PC-3 (cell line): ENCODE data around the gene ZMIZ1. TPM values are rescaled to one million over a fixed set of nuclear protein-coding genes. Genes with fewer than 3 reads are reported as not detected.

Source experiments
- ATAC-seq: fragments of 200-7000 bp; cut with Tn5 transposase; 2 replicates; pipeline ENCODE4 v1.9.1; 2020; ENCODE audit warnings: mild to moderate bottlenecking, moderate library complexity
- BruUV-seq: library from RNA; stranded (reverse); fragments of 400-500 nt; replicated peaks from 2 replicates; lab custom pipeline; 2021; lab: Mats Ljungman, UMichigan
- CTCF ChIA-PET: fragments of 300-600 bp; sonication (Branson Sonifier 250); formaldehyde crosslinking; loops from one replicate; lab custom pipeline; 2022; ENCODE audit warnings: antibody characterized with exemption; lab: Charles Lee
- POLR2A ChIA-PET: fragments of 300-600 bp; sonication (Branson Sonifier 250); formaldehyde crosslinking; loops from one replicate; lab custom pipeline; 2022; ENCODE audit warnings: antibody characterized with exemption; ENCODE audit not compliant: unreplicated experiment; lab: Charles Lee
- DNase-seq: peaks from one replicate; pipeline ENCODE4 v3.0.0-alpha.2; 2015
- H2AFZ ChIP-seq: fragments of 300-600 bp; sonication (generic); 2 replicates; pipeline ENCODE4 v1.6.0; 2016; ENCODE audit warnings: antibody characterized with exemption, low read length
- H3F3A ChIP-seq: fragments of 300-600 bp; sonication (generic); one replicate; pipeline ENCODE4 v1.6.0; 2017; ENCODE audit warnings: antibody characterized with exemption, low read length, control low read depth, mild to moderate bottlenecking; ENCODE audit not compliant: unreplicated experiment
- H3K27ac ChIP-seq: fragments of 300-600 bp; sonication (generic); 2 replicates; pipeline ENCODE4 v1.5.1; 2016; ENCODE audit warnings: mild to moderate bottlenecking, low read length
- H3K27me3 ChIP-seq: fragments of 300-600 bp; sonication (generic); 2 replicates; pipeline ENCODE4 v1.6.1; 2016; ENCODE audit warnings: low read length, mixed read lengths
- H3K36me3 ChIP-seq: fragments of 300-600 bp; sonication (generic); 2 replicates; pipeline ENCODE4 v1.6.1; 2016; ENCODE audit warnings: low read depth, mixed run types, low read length, mixed read lengths
- H3K4me1 ChIP-seq: fragments of 300-600 bp; sonication (generic); 2 replicates; pipeline ENCODE4 v1.5.1; 2016; ENCODE audit warnings: low read length; ENCODE audit not compliant: insufficient read depth
- H3K4me2 ChIP-seq: fragments of 300-600 bp; sonication (generic); 2 replicates; pipeline ENCODE4 v1.6.0; 2016; ENCODE audit warnings: low read length
- H3K4me3 ChIP-seq: fragments of 300-600 bp; sonication (generic); 2 replicates; pipeline ENCODE4 v1.5.1; 2016; ENCODE audit warnings: mild to moderate bottlenecking, low read length, mixed read lengths
- H3K79me2 ChIP-seq: fragments of 300-600 bp; sonication (generic); 2 replicates; pipeline ENCODE4 v1.6.1; 2017; ENCODE audit warnings: low read length, mixed read lengths
- H3K9ac ChIP-seq: fragments of 300-600 bp; sonication (generic); 2 replicates; pipeline ENCODE4 v1.6.0; 2016; ENCODE audit warnings: mild to moderate bottlenecking, low read length
- H3K9me2 ChIP-seq: fragments of 300-600 bp; sonication (generic); replicated peaks from 2 replicates; pipeline ENCODE4 v1.6.1; 2016; ENCODE audit warnings: mixed run types, low read length, mixed read lengths
- H3K9me3 ChIP-seq: fragments of 300-600 bp; sonication (generic); 2 replicates; pipeline ENCODE4 v1.6.1; 2016; ENCODE audit warnings: low read length, mixed read lengths
- H4K20me1 ChIP-seq: fragments of 300-600 bp; sonication (generic); 2 replicates; pipeline ENCODE4 v1.6.1; 2016; ENCODE audit warnings: low read length, mixed read lengths
- CTCF ChIP-seq: fragments of 300-600 bp; sonication (generic); conservative IDR thresholded peaks from 2 replicates; pipeline ENCODE4 v1.5.1; 2017; ENCODE audit warnings: antibody characterized with exemption, low read depth, mild to moderate bottlenecking, low read length
- EZH2 ChIP-seq: fragments of 300-600 bp; sonication (generic); IDR thresholded peaks from one replicate; pipeline ENCODE4 v1.6.1; 2017; ENCODE audit warnings: antibody characterized with exemption, mild to moderate bottlenecking, low read length; ENCODE audit not compliant: unreplicated experiment
- EZH2phosphoT487 ChIP-seq: fragments of 300-600 bp; sonication (generic); IDR thresholded peaks from 2 replicates; pipeline ENCODE4 v1.6.1; 2018; ENCODE audit warnings: mild to moderate bottlenecking, antibody characterized with exemption, low read length, borderline replicate concordance
- intact Hi-C: fragments of 100-400 bp; cut with micrococcal nuclease; formaldehyde crosslinking; loops from 2 replicates; pipeline ENCODE4 v1.9.0; 2023
- total RNA-seq: library from RNA; depleted of rRNA; stranded (reverse); fragments of >200 nt; gene quantifications from 2 replicates; pipeline ENCODE4 v1.2.3, GENCODE V29; 2014

Gene ZMIZ1
- total RNA-seq, 1 experiment from 2014 or later, result 55.4 TPM

- no peaks in the 10 kb centered on the region for H3K4me1 ChIP-seq
- TF ChIP-seq EZH2phosphoT487 (no peak), CTCF (no peak), EZH2 (no peak)
- ChIA-PET CTCF (no interaction called here), POLR2A (no interaction called here)
- no peak for ATAC-seq
- no peak overlapping the region for H2AFZ ChIP-seq
- H3K9ac ChIP-seq, result no peak overlapping the region
- BruUV-seq, result no TSS peak
- no peaks in the 10 kb centered on the region for H3K27me3 ChIP-seq
- no peaks in the 10 kb centered on the region for H3K9me3 ChIP-seq
- no peak overlapping the region for H3K4me2 ChIP-seq
- no peaks in the 10 kb centered on the region for H4K20me1 ChIP-seq
- H3K4me3 ChIP-seq, result no peak overlapping the region
- no peak for DNase-seq
- intact Hi-C loops, result no loop called here
- H3K36me3 ChIP-seq, result peaks cover 8% of the 10 kb centered on the region; the same call in 1 of the 2 replicates
- H3K27ac ChIP-seq, result no peak overlapping the region
- H3F3A ChIP-seq, result no peaks in the 10 kb centered on the region
- H3K9me2 ChIP-seq, result no peaks in the 10 kb centered on the region
- H3K79me2 ChIP-seq, result no peaks in the 10 kb centered on the region
These were observed 183.7 kb downstream of the ZMIZ1 start for GRCh38 chr10:79252450-79252849.

DNA sequence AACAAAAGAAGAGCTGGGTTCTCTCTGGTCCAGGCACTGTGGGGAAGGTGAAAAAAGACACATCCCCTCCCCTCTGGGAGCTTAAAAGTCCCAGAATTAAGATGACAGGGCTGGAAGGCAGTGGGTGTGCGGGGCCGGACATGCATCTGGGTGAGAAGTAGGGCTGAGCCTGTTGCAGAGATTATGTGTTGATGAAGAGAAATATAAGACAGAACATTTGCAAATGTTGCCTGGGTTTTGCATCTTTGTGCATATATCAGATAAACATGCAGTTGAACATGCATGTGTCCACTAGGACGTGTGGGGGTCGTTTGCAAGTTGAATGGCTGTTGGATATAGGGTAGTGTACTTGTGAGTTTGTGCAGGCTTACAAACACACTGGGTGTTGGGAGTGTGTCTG lies 184.2 kb downstream of the ZMIZ1 start:
- Histone ChIP-seq H3K36me3 (peaks cover 8% of the 10 kb centered on the region; the same call in 1 of the 2 replicates), H3K9me3 (no peaks in the 10 kb centered on the region), H3K9me2 (no peaks in the 10 kb centered on the region), H3K27me3 (no peaks in the 10 kb centered on the region), H3K4me1 (no peaks in the 10 kb centered on the region), H2AFZ (no peak overlapping the region), H3K9ac (no peak overlapping the region), H3K27ac (no peak overlapping the region), H3K4me2 (no peak overlapping the region), H4K20me1 (no peaks in the 10 kb centered on the region), H3K4me3 (no peak overlapping the region), H3F3A (no peaks in the 10 kb centered on the region), H3K79me2 (no peaks in the 10 kb centered on the region)
- no peak for DNase-seq
- POLR2A ChIA-PET, result no interaction called here
- no TSS peak for BruUV-seq
- intact Hi-C loops, result no loop called here
- CTCF ChIA-PET, result no interaction called here
- ATAC-seq, result no peak
- no peak for TF ChIP-seq EZH2
- TF ChIP-seq CTCF, result no peak
- TF ChIP-seq EZH2phosphoT487, result no peak

DNA sequence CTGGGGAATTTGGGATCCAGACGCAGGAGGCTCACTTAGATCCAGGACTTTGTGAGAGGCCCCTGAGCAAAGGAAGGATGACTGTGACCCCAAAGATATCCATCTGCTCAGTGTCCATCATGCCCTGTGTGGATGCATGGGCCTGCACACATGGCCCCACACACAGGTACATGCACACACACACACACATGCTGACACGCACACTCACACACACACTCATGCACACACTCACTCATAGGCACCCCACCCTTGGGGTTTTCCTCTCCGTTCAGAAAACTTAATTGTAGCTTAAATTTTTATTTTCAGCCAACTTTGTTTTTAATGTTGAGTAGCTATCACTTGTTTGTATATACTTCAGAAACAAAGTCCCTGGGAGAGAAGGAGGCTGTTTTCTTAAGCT lies 184.9 kb downstream of the ZMIZ1 start:
- POLR2A ChIA-PET, result interaction anchor here (0.6 kb wide), 1 partner anchor 280 kb away, joined by 34 read pairs; no protein-coding TSS in a partner anchor

More for the DNA sequence above, 184.9 kb downstream of the ZMIZ1 start:
- Histone ChIP-seq H4K20me1 (no peaks in the 10 kb centered on the region), H3K27ac (no peak overlapping the region), H3K4me3 (no peak overlapping the region), H3K4me2 (no peak overlapping the region), H3K27me3 (no peaks in the 10 kb centered on the region), H2AFZ (no peak overlapping the region), H3F3A (no peaks in the 10 kb centered on the region), H3K4me1 (no peaks in the 10 kb centered on the region), H3K79me2 (no peaks in the 10 kb centered on the region), H3K36me3 (peaks cover 8% of the 10 kb centered on the region; the same call in 1 of the 2 replicates), H3K9me3 (no peaks in the 10 kb centered on the region), H3K9ac (no peak overlapping the region), H3K9me2 (no peaks in the 10 kb centered on the region)
- BruUV-seq, result no TSS peak
- no peak for DNase-seq
- ATAC-seq, result no peak
- CTCF ChIA-PET, result no interaction called here
- no peak for TF ChIP-seq EZH2
- no peak for TF ChIP-seq CTCF
- no peak for TF ChIP-seq EZH2phosphoT487
- intact Hi-C loops, result no loop called here
